Cardiac septum (tissue), 1 donor: ENCODE data around the gene EML6. TPM values are rescaled to one million over a fixed set of nuclear protein-coding genes. Genes with fewer than 3 reads are reported as not detected.

Experiments
- DNase-seq: peaks from one replicate; pipeline ENCODE4 v3.0.0-alpha.2; 2020; ENCODE audit warnings: low spot score
- intact Hi-C: fragments of 100-400 bp; cut with DNase I; formaldehyde crosslinking; loops from one replicate; pipeline ENCODE4 v1.14.0; 2022
- total RNA-seq: library from RNA; stranded (reverse); fragmentation: NEBNext Ultra II Directional; extraction: Animal tissue kit (Norgen Biotek cat#: 25700); gene quantifications from one replicate; pipeline ENCODE4 v1.2.1, GENCODE V29; 2021
- donor health status: DM: no; HTN: no; CAD: no.

The EML6 gene
- total RNA-seq, 1 donor from 2014 or later, result 0.83 TPM

GRCh38 chr2:54740333-54740732 is 16.9 kb downstream of the EML6 start:
- intact Hi-C loops, result no loop called here
- DNase-seq, result no peak

- intact Hi-C loops, result no loop called here
These were observed 17.8 kb downstream of the EML6 start for GRCh38 chr2:54741250-54741649.

DNA sequence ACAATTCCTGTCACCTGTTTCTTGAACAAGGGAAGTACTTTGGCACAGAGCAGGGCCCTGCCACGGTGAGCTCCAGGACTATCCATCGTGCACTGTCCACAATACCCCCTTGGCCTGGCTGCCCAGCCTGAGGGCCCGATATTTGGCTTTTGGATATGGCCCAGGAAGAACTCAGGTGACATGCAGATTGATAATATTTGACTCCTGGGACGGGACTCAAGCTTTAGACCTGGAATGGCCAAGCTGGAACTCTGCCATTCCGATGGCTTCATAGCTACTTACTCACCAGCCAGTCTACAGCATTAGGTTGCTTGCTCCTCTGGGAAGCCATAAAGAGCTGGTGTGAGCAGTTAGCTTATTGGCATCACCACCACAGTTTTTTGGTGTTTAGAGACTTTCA is 26.6 kb downstream of the EML6 start:
- DNase-seq, result no peak
- intact Hi-C loops, result no loop called here

More at GRCh38 chr2:54741250-54741649, 17.8 kb downstream of the EML6 start:
- no peak for DNase-seq

DNA sequence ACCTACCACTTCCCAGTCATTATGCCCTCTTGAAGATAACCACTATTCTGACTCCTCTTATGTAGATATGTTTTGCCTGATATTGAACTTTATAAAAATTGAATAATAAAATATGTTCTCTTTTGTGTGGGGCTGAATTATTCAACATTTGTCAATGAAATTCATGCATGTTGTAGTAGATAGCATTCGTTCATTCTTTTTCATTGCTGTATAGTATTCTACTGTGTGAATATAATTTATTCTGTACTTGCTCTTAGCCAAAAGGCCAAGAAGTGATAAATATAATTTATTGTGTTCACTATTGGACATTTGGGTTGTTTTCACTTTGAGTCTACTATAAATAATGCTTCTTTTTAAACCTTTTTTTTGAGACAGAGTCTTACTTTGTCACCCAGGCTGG is 29.0 kb downstream of the EML6 start:
- DNase-seq, result no peak
- intact Hi-C loops, result no loop called here

DNA sequence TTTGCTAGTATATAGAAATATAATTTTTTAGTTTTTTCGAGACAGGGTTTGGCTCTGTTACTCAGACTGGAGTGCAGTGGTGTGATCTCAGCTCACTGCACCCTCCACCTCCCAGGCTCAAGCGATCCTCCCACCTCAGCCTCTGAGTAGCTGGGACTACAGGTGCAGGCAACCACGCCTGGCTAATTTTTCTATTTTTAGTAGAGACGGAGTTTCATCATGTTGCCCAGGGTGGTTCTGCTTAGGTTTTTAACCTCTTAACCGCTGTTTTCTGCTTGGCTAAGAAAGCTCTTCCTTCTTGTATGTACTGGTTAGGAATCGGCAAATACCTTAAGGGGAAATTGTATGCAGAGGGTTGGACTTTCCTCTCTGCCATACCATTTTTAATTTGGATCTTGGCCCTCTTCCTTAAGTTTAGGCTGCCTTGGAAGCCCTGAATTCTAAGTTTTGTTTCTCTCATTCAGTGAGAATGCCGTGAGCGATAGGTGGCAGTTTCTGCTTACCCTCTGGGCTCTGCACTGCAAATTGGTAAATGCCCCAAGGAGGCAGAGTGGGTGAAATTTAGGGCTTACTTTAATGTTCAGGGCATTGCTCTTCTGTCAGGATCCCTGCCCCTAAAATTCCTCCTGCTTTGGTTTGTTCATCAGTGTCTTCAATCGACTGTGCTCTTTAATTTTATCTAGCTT is 32.3 kb downstream of the EML6 start:
- intact Hi-C loops, result no loop called here
- DNase-seq, result no peak

DNA sequence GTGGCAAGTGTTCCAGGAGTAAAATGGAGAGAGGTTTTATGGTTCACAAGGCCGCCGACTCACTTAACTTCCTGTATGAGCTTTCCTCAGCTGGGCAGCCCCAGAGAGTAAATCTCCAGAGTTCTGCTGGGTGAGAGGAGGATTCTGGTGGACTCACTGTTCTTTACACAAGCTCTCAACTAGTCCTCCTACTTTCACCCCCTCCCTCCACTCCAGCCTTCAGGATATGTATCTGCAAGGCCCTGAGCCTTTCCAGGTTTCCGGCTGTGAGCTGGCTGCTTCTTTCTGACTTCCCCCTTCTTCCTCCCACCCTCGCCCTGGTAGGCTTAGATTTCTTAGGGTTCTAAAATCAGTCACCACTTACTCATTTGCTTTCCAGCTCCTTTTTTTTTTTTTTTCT is 34.0 kb downstream of the EML6 start:
- intact Hi-C loops, result no loop called here
- DNase-seq, result no peak

- no peak for DNase-seq
- intact Hi-C loops, result no loop called here
These were observed 35.5 kb downstream of the EML6 start for GRCh38 chr2:54758951-54759350.

DNA sequence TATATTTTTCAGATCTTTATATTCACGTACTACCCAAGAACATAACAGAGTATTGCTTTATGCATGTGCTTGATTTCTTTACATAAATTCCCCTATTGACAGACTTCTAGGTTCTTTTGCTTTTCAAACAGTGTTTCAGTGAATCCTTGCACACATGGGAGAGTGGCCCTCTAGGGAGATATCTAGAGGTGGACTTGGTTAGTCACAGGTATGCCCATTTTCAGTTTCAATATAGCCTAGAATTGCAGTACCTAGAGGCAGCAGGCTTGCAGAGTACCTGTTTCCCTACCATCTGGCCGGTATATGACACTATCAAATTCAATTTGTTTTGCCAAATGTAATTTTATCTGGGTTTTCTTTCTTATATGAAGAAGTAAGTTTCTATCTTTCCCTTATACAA is 36.8 kb downstream of the EML6 start:
- intact Hi-C loops, result no loop called here
- no peak for DNase-seq

DNA sequence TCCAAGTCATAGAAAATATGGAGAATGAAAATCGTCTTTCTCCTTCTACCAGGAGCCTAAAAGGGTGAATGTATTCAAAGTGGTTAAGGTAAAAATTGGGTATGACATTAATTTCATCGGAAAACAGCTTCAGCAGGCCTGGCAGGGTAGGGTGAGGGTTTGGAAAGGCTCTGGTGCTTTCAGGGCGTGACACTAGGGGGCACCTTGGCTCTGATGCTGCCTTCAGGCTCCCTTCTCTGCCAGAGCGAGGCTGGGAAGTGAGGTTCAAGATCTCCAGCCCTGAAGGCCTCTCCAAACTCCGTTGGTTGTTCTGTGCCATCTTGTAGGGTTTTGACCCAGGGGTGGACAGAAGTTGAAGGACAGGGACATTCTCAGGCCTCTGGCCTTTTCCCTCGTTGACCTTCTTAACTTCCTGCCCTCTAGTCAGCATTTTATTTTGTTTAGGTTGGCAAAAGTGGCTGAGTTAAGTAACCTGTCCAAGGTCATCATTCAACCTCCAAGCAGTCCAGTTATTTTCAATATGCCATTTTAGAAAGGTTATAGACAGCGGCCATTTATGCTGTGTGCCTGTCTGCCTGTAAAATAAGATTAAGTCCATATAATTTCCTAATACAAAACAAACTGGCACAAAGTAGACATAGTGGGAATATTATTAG is 40.3 kb downstream of the EML6 start:
- DNase-seq, result no peak
- intact Hi-C loops, result no loop called here

GRCh38 chr2:54767921-54768320 is 44.5 kb downstream of the EML6 start:
- DNase-seq, result no peak
- intact Hi-C loops, result no loop called here

- intact Hi-C loops, result no loop called here
- no peak for DNase-seq
These were observed 45.4 kb downstream of the EML6 start for GRCh38 chr2:54768772-54769428.

- intact Hi-C loops, result no loop called here
- no peak for DNase-seq
These were observed 46.7 kb downstream of the EML6 start for GRCh38 chr2:54770211-54770610.

GRCh38 chr2:54770676-54771075 is 47.2 kb downstream of the EML6 start:
- intact Hi-C loops, result no loop called here
- no peak for DNase-seq

- DNase-seq, result no peak
- intact Hi-C loops, result no loop called here
These were observed 47.9 kb downstream of the EML6 start for GRCh38 chr2:54771166-54771885.

- DNase-seq, result no peak
- intact Hi-C loops, result no loop called here
These were observed 48.6 kb downstream of the EML6 start for GRCh38 chr2:54772110-54772509.

- no peak for DNase-seq
- intact Hi-C loops, result no loop called here
These were observed 49.1 kb downstream of the EML6 start for GRCh38 chr2:54772531-54772930.

DNA sequence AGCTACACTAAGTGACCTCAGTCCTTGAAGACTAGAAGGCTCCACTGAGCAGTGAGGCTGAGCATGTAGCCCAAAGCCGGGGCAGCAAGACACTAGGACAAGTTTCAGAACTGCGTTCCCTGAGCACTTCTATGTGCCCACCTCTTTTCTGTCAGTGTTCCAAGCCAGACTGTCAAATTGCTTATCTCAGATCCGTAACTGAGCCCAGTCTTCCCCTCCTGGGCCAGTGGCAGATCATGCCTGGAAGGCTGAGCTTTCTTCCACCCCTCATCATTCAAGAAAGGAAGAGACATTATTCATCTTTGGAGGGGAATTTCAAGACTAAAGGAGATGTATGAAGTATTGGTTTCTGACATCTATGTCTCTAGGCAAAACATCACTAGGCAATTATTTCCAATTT is 49.8 kb downstream of the EML6 start:
- no peak for DNase-seq
- intact Hi-C loops, result no loop called here

- intact Hi-C loops, result no loop called here
- DNase-seq, result no peak
These were observed 50.4 kb downstream of the EML6 start for GRCh38 chr2:54773838-54774237.

- DNase-seq, result no peak
- intact Hi-C loops, result no loop called here
These were observed 52.2 kb downstream of the EML6 start for GRCh38 chr2:54775710-54776109.

DNA sequence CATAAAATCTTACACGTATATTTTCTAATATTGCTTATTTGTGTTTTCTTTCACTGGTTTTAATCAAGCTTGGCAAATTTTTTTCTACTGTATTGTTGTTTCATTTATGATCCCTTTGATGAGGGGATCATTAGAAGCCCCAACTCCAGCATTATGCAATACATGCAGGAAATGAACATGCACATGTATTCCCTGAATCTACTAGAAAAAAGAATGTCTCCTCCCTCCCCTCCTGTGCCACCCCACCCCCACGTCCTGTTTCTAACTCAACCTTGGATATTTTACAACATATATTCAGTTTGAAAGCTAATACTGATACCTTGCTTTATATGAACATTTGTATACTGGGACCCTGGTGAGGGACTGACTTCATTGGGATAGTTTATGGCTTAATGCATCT is 53.0 kb downstream of the EML6 start:
- no peak for DNase-seq
- intact Hi-C loops, result no loop called here
